Esophagus muscularis mucosa (tissue), 4 donors: ENCODE results near the gene OTX1. TPM values are rescaled to one million over a fixed set of nuclear protein-coding genes. Genes with fewer than 3 reads are reported as not detected.

Experiments used
- DNase-seq: peaks from one replicate; pipeline ENCODE4 v3.0.0-alpha.2; 2017; ENCODE audit errors: extremely low spot score
- H3K27ac ChIP-seq, 4 donors: fragments of 200-600 bp; sonication (generic); replicated peaks in 1 of 4; 1 replicate in 3 of 4; 2 replicates in 1 of 4; pipeline ENCODE4 v1.5.1; 2016 to 2019; ENCODE audit warnings: mild to moderate bottlenecking in 1 of 4
- H3K27me3 ChIP-seq, 4 donors: fragments of 200-600 bp; sonication (generic); one replicate each; pipeline versions ENCODE4 v1.5.1 to v1.6.0; 2016 to 2019
- H3K36me3 ChIP-seq, 4 donors: fragments of 200-600 bp; sonication (generic); one replicate each; pipeline ENCODE4 v1.5.1; 2016 to 2019
- H3K4me1 ChIP-seq, 4 donors: fragments of 200-600 bp; sonication (generic); one replicate each; pipeline ENCODE4 v1.5.1; 2016 to 2019
- H3K4me3 ChIP-seq, 4 donors: fragments of 200-600 bp; sonication (generic); 1 replicate in 2 of 4; 2 replicates in 2 of 4; pipeline ENCODE4 v1.5.1; 2016 to 2019; ENCODE audit warnings: mild to moderate bottlenecking in 4 of 4, moderate library complexity in 1 of 4
- H3K9me3 ChIP-seq, 4 donors: fragments of 200-600 bp; sonication (generic); 1 replicate in 3 of 4; 2 replicates in 1 of 4; pipeline ENCODE4 v1.5.1; 2016 to 2019
- CTCF ChIP-seq, 3 experiments: fragments of 200-600 bp in 2 of 3; fragments of 450-650 bp in 1 of 3; sonication (generic) in 2 of 3; IDR thresholded peaks; one replicate each; pipeline ENCODE4 v1.5.1; 2017 to 2019; ENCODE audit warnings: antibody characterized with exemption in 3 of 3, mild to moderate bottlenecking in 2 of 3, moderate library complexity in 1 of 3
- EP300 ChIP-seq: sonication (generic); formaldehyde crosslinking; IDR thresholded peaks from one replicate; pipeline ENCODE4 v1.6.1; 2017; ENCODE audit warnings: antibody characterized with exemption
- POLR2A ChIP-seq: fragments of 450-650 bp; IDR thresholded peaks from one replicate; pipeline ENCODE4 v1.6.1; 2017; ENCODE audit warnings: antibody characterized with exemption, moderate library complexity, mild to moderate bottlenecking, low read depth
- POLR2AphosphoS5 ChIP-seq, 2 donors: sonication (generic); formaldehyde crosslinking; IDR thresholded peaks; one replicate each; pipeline ENCODE4 v1.6.1; 2017; ENCODE audit warnings: antibody characterized with exemption in 2 of 2
- WGBS: methylation state at CpG from one replicate; pipeline ENCODE4 v1.1.5; 2018; 5-methylcytosine and 5-hydroxymethylcytosine counted together
- intact Hi-C: fragments of 100-400 bp; cut with DNase I; formaldehyde crosslinking; loops from one replicate; pipeline ENCODE4 v1.15.1; 2023
- total RNA-seq, 4 donors: library from RNA; depleted of rRNA; stranded (reverse); fragments of >200 nt; gene quantifications; one replicate each; pipeline versions ENCODE4 v1.1.0 to v1.2.1, GENCODE V29; 2016

The OTX1 gene
- total RNA-seq, 4 donors from 2014 or later = 0.26 TPM; not detected in 3

DNA sequence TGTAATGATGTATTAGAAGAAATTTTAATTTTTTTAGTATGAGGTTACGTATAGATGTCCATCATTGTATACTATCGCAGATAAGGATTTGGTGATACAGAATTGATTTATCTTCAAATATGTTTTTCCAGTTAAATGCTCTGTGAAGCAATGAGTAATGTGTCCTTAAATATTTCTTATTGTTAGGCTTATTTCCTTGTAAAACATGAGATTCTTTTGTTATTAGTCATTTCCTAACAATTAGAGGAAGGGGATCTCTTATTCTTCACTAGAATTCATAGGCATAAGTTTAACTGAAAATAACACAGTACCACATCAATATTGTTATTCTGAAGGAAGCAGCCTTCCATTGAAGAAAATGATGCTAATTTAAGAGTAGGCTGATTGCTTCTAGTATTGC, 15.5 kb upstream of the OTX1 start:
- H3K27ac ChIP-seq = no peak overlapping the region
- peaks cover 0 to 31% (median 2%) of the 10 kb centered on the region in 4 donors for H3K36me3 ChIP-seq
- H3K4me1 ChIP-seq = no peaks in the 10 kb centered on the region
- DNase-seq = no peak
- H3K4me3 ChIP-seq = no peak overlapping the region
- intact Hi-C loops = no loop called here
- no peak for TF ChIP-seq POLR2A
- no peak for TF ChIP-seq CTCF (IDR thresholded peaks at IDR 0.05)
- no peak for TF ChIP-seq POLR2AphosphoS5 (IDR thresholded peaks at IDR 0.05)
- H3K9me3 ChIP-seq = no peaks in the 10 kb centered on the region
- no peaks in the 10 kb centered on the region for H3K27me3 ChIP-seq
- WGBS = 98% methylated on average over 2 of the region's 2 CpGs

DNA sequence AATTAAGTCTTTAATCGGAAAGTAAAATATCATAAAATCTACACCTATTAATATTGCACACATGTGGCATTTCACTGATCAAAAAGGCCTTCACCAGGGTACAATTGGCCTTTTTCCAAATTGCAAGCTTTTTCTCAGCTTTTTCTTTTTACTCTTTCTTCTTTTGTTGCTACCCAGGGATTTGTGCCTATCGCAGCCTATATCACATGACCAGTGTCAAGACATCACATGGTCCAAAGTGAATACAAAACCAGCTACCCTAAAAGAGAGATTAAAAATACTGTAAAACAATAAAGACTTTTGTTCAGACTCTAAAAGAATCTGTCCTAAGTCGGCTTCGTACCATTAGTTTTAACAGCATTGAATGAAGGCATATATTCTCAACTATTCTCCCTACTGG, 15.0 kb upstream of the OTX1 start:
- no peak overlapping the region for H3K4me3 ChIP-seq
- 96% methylated on average over 4 of the region's 4 CpGs for WGBS

DNA sequence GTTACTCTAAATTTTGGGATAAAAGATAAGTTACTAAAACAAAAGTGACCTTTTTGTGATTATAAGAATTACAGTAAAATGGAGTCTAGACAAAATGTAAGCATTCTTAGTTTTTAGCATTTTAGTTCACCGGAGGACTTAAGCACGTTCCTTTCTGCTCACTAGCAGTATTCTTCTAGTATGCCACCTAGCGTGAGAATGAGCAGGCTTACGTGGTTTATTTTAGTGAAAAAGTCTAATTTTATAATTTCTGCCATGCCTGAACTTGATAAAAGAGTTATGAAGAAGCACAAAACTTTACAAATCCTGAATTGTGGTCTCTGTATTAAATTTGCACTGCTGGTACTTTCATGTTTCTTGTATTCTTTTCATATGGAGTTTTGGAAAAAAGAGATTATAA, 12.6 kb upstream of the OTX1 start:
- no peaks in the 10 kb centered on the region for H3K9me3 ChIP-seq
- H3K27ac ChIP-seq = no peak overlapping the region
- peaks cover 0 to 28% (median 0%) of the 10 kb centered on the region in 4 donors for H3K36me3 ChIP-seq
- WGBS = 98% methylated on average over 4 of the region's 4 CpGs
- TF ChIP-seq POLR2A (no peak), EP300 (no peak), POLR2AphosphoS5 (IDR thresholded peaks at IDR 0.05) (no peak), CTCF (IDR thresholded peaks at IDR 0.05) (no peak)
- intact Hi-C loops = no loop called here
- H3K4me1 ChIP-seq = no peaks in the 10 kb centered on the region
- peaks cover 0 to 5% (median 0%) of the 10 kb centered on the region in 4 donors for H3K27me3 ChIP-seq
- no peak overlapping the region for H3K4me3 ChIP-seq
- no peak for DNase-seq

More for the DNA sequence above, 15.0 kb upstream of the OTX1 start:
- intact Hi-C loops = no loop called here
- no peak overlapping the region for H3K27ac ChIP-seq
- H3K27me3 ChIP-seq = no peaks in the 10 kb centered on the region
- no peak for DNase-seq
- H3K9me3 ChIP-seq = no peaks in the 10 kb centered on the region
- TF ChIP-seq POLR2AphosphoS5 (IDR thresholded peaks at IDR 0.05) (no peak), POLR2A (no peak), CTCF (IDR thresholded peaks at IDR 0.05) (no peak), EP300 (no peak)
- H3K36me3 ChIP-seq = peaks cover 0 to 36% (median 2%) of the 10 kb centered on the region in 4 donors
- H3K4me1 ChIP-seq = no peaks in the 10 kb centered on the region

- Histone ChIP-seq H3K4me3 (no peak overlapping the region), H3K27me3 (peaks cover 0 to 16% (median 2%) of the 10 kb centered on the region in 4 donors), H3K36me3 (peaks cover 9 to 41% (median 10%) of the 10 kb centered on the region in 4 donors), H3K4me1 (no peaks in the 10 kb centered on the region), H3K9me3 (no peaks in the 10 kb centered on the region), H3K27ac (no peak overlapping the region)
- WGBS = 97% methylated on average over 1 of the region's 1 CpG
- intact Hi-C loops = no loop called here
- DNase-seq = no peak
- no peak for TF ChIP-seq POLR2AphosphoS5 (IDR thresholded peaks at IDR 0.05)
- no peak for TF ChIP-seq POLR2A
- no peak for TF ChIP-seq CTCF (IDR thresholded peaks at IDR 0.05)
- no peak for TF ChIP-seq EP300
Observed at GRCh38 chr2:63040586-63040985, 10.0 kb upstream of the OTX1 start.

- no peaks in the 10 kb centered on the region for H3K4me1 ChIP-seq
- WGBS = 100% methylated on average over 1 of the region's 1 CpG
- DNase-seq = no peak
- intact Hi-C loops = no loop called here
- H3K4me3 ChIP-seq = no peak overlapping the region
- TF ChIP-seq POLR2AphosphoS5 (IDR thresholded peaks at IDR 0.05) (no peak), POLR2A (no peak), CTCF (IDR thresholded peaks at IDR 0.05) (no peak), EP300 (no peak)
- H3K9me3 ChIP-seq = no peaks in the 10 kb centered on the region
- H3K27me3 ChIP-seq = peaks cover 0 to 20% (median 2%) of the 10 kb centered on the region in 4 donors
- H3K36me3 ChIP-seq = peaks cover 9 to 51% (median 19%) of the 10 kb centered on the region in 4 donors
- no peak overlapping the region for H3K27ac ChIP-seq
Observed at GRCh38 chr2:63041592-63041991, 9.0 kb upstream of the OTX1 start.
